Activated CD8-positive, alpha-beta memory T cell treated with anti-CD3 and anti-CD28 coated beads for 1 hour (primary cell): ENCODE measurements around the gene RALGAPB.
"Not testable (repeated sequence)": the region's sequence is repeated elsewhere in the genome, so short reads cannot be mapped to it uniquely, and the experiment has no call there.

ENCODE experiments used
- DNase-seq, 2 donors: peaks; one replicate each; pipeline ENCODE4 v3.0.0-alpha.2; 2020; ENCODE audit warnings: low read depth in 1 of 2; ENCODE audit errors: extremely low read depth in 1 of 2

RALGAPB gene

GRCh38 chr20:38472513-38473366, at the start of gene RALGAPB:
Gene RALGAPB, plus strand, starts transcription at chr20:38472843. Its CDS starts 15,590 bp downstream, at chr20:38488433.
- peak; percentile 97 for DNase-seq

GRCh38 chr20:38423541-38423940, 49.1 kb upstream of the RALGAPB start:
- DNase-seq: no peak

GRCh38 chr20:38424401-38424800, 48.2 kb upstream of the RALGAPB start:
- no peak for DNase-seq

GRCh38 chr20:38426006-38426897, 46.4 kb upstream of the RALGAPB start:
- no peak for DNase-seq

- no peak for DNase-seq
Measured at GRCh38 chr20:38427655-38428023, 45.0 kb upstream of the RALGAPB start.

- no peak for DNase-seq
Measured at GRCh38 chr20:38428800-38429199, 43.8 kb upstream of the RALGAPB start.

- DNase-seq: no peak
Measured at GRCh38 chr20:38429301-38429700, 43.3 kb upstream of the RALGAPB start.

- DNase-seq: no peak
Measured at GRCh38 chr20:38430679-38431325, 41.8 kb upstream of the RALGAPB start.

- no peak for DNase-seq
Measured at GRCh38 chr20:38432292-38432691, 40.4 kb upstream of the RALGAPB start.

- DNase-seq: not testable (repeated sequence)
Measured at GRCh38 chr20:38432870-38433269, 39.8 kb upstream of the RALGAPB start.

GRCh38 chr20:38433304-38433972, 39.2 kb upstream of the RALGAPB start:
- no peak for DNase-seq

- no peak for DNase-seq
Measured at GRCh38 chr20:38434301-38434741, 38.3 kb upstream of the RALGAPB start.

- DNase-seq: peak; percentile 67 to 84
Measured at GRCh38 chr20:38434770-38435554, 37.7 kb upstream of the RALGAPB start, which contains the start of gene SNHG17. Gene SNHG17, minus strand, starts transcription at chr20:38435328.

- no peak for DNase-seq
Measured at GRCh38 chr20:38435555-38435939, 37.1 kb upstream of the RALGAPB start.

- DNase-seq: no peak
Measured at GRCh38 chr20:38437796-38438195, 34.8 kb upstream of the RALGAPB start.

- not testable (repeated sequence) for DNase-seq
Measured at GRCh38 chr20:38441110-38441509, 31.5 kb upstream of the RALGAPB start.

GRCh38 chr20:38441916-38442315, 30.7 kb upstream of the RALGAPB start:
- no peak for DNase-seq

GRCh38 chr20:38445381-38445796, 27.3 kb upstream of the RALGAPB start:
- DNase-seq: no peak

GRCh38 chr20:38445901-38446425, 26.7 kb upstream of the RALGAPB start:
- no peak for DNase-seq
